ENCODE data around the gene AKAP5.

GRCh38 chr14:64461221-64461620 lies 4.1 kb upstream of the AKAP5 start:
- no peak for TF ChIP-seq POLR2A (IDR thresholded peaks at IDR 0.05)
- TF ChIP-seq CTCF (IDR thresholded peaks at IDR 0.05) = no peak
